Activated naive CD8-positive, alpha-beta T cell treated with anti-CD3 and anti-CD28 coated beads, Interleukin-2, amount 10 ng/mL, durations not matched to agents 7 days and 5 days (primary cell): ENCODE results near the gene BLMH. TPM values are rescaled to one million over a fixed set of nuclear protein-coding genes. Genes with fewer than 3 reads are reported as not detected.

Experiments used
- ATAC-seq: fragments of 150-1000 bp; cut with Tn5 transposase; one replicate; pipeline ENCODE4 v1.10.0; 2021; ENCODE audit warnings: low read depth, moderate library complexity
- POLR2A ChIA-PET: fragments of 350-600 bp; sonication (Branson Sonifier 250); formaldehyde crosslinking; loops from one replicate; lab custom pipeline; 2021; ENCODE audit warnings: antibody characterized with exemption; lab: Charles Lee
- DNase-seq: peaks from one replicate; pipeline ENCODE4 v3.0.0; 2021
- H3K27ac Mint-ChIP-seq: one replicate; pipeline ENCODE4 v1.8.0; 2022; ENCODE audit warnings: mild to moderate bottlenecking, mixed read lengths
- H3K27me3 Mint-ChIP-seq: one replicate; pipeline ENCODE4 v1.8.0; 2022; ENCODE audit warnings: mild to moderate bottlenecking, moderate library complexity, mixed read lengths
- H3K36me3 Mint-ChIP-seq: one replicate; pipeline ENCODE4 v1.8.0; 2021; ENCODE audit warnings: mild to moderate bottlenecking, mixed read lengths
- H3K4me1 Mint-ChIP-seq: one replicate; pipeline ENCODE4 v1.8.0; 2021; ENCODE audit warnings: mixed read lengths
- H3K4me3 Mint-ChIP-seq: one replicate; pipeline ENCODE4 v1.8.0; 2022; ENCODE audit warnings: mild to moderate bottlenecking, moderate library complexity, mixed read lengths
- H3K9me3 Mint-ChIP-seq: one replicate; pipeline ENCODE4 v1.8.0; 2021; ENCODE audit warnings: mixed read lengths
- total RNA-seq, 2 experiments: library from RNA; stranded (reverse); gene quantifications; one replicate each; pipeline ENCODE4 v1.2.3, GENCODE V29; 2021

Gene BLMH
- total RNA-seq, 2 experiments from 2014 or later, result 61.8 to 64.1 TPM

GRCh38 chr17:30256756-30257506 is 34.8 kb downstream of the BLMH start:
- POLR2A ChIA-PET, result no interaction called here
- DNase-seq, result no peak

DNA sequence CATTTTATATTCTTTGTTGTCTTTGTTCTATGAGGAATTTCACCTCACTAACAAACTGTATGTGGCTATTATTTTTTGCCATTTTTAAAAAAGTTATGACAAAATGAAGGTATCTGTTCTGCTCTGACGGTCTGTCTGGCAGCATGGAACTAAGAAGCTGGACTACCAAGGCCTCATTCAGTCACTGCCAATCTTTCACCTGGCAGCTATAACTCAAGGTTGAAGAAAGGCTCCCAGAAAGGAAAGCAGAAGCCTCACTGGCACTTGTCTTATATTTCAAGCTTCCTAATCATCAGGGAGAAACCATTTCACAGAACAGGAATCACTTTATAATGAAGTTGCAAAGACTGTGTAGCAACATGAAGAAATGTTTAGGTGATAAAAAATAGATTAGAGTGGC is 37.6 kb downstream of the BLMH start:
- H3K4me3 Mint-ChIP-seq, result no peak overlapping the region
- no peak for ATAC-seq
- DNase-seq, result no peak
- H3K4me1 Mint-ChIP-seq, result peaks cover 4% of the 10 kb centered on the region
- POLR2A ChIA-PET, result no interaction called here
- no peaks in the 10 kb centered on the region for H3K9me3 Mint-ChIP-seq
- no peaks in the 10 kb centered on the region for H3K27me3 Mint-ChIP-seq
- no peak overlapping the region for H3K27ac Mint-ChIP-seq
- peaks cover 17% of the 10 kb centered on the region for H3K36me3 Mint-ChIP-seq

More at GRCh38 chr17:30256756-30257506, 34.8 kb downstream of the BLMH start:
- H3K27me3 Mint-ChIP-seq, result no peaks in the 10 kb centered on the region
- no peaks in the 10 kb centered on the region for H3K9me3 Mint-ChIP-seq
- peaks cover 10% of the 10 kb centered on the region for H3K36me3 Mint-ChIP-seq
- no peak for ATAC-seq
- peaks cover 8% of the 10 kb centered on the region for H3K4me1 Mint-ChIP-seq
- no peak overlapping the region for H3K4me3 Mint-ChIP-seq
- no peak overlapping the region for H3K27ac Mint-ChIP-seq

DNA sequence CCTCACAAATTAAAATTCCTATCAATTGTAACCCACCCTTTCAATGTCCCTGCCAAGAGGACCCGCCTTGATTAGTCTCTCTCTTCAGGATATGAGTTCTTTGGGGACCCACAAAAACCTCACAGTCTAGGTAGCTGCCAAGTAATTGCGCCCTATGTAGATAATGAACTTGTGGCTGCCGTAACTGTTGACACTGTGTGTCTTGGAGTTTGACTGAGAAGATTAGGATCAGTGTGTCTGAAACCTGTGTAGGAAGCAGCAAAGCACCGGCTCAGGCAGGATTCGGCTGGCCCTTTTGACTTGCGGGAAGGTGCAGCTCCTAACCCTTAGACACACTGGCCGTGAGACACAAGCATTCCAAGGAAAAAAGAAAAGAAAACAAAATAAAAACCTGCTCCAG is 38.4 kb downstream of the BLMH start:
- DNase-seq (no peak), ATAC-seq (no peak)
- Mint-ChIP-seq H3K27ac (no peak overlapping the region), H3K4me1 (no peaks in the 10 kb centered on the region), H3K4me3 (no peak overlapping the region), H3K36me3 (peaks cover 19% of the 10 kb centered on the region), H3K27me3 (no peaks in the 10 kb centered on the region), H3K9me3 (no peaks in the 10 kb centered on the region)
- POLR2A ChIA-PET, result no interaction called here

DNA sequence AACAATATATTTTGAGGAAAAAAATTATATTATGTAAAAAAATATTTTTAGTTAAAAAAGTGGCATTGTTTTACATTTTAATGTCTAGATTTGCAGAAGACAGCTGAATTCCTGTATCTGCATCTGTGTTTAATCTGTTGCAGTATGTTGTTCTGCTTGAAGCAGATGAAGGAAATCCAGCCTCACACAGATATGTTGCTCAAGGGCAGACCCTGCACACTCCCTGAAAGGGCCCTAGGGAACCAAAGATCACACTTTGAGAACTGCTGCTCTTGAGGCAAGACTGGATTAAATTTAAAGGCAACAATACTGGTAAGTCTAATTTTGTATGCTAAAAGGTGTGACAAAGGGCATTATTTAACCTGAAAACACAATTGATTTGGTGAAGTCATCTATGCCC is 39.8 kb downstream of the BLMH start:
- POLR2A ChIA-PET, result no interaction called here
- H3K9me3 Mint-ChIP-seq, result no peaks in the 10 kb centered on the region
- no peak overlapping the region for H3K27ac Mint-ChIP-seq
- no peak overlapping the region for H3K4me3 Mint-ChIP-seq
- no peak for ATAC-seq
- H3K27me3 Mint-ChIP-seq, result no peaks in the 10 kb centered on the region
- H3K36me3 Mint-ChIP-seq, result peaks cover 29% of the 10 kb centered on the region
- H3K4me1 Mint-ChIP-seq, result no peaks in the 10 kb centered on the region
- DNase-seq, result no peak

- peaks cover 1% of the 10 kb centered on the region for H3K4me1 Mint-ChIP-seq
- no peaks in the 10 kb centered on the region for H3K9me3 Mint-ChIP-seq
- H3K36me3 Mint-ChIP-seq, result peaks cover 33% of the 10 kb centered on the region
- no peak overlapping the region for H3K4me3 Mint-ChIP-seq
- DNase-seq (no peak), ATAC-seq (no peak)
- H3K27me3 Mint-ChIP-seq, result no peaks in the 10 kb centered on the region
- H3K27ac Mint-ChIP-seq, result no peak overlapping the region
- POLR2A ChIA-PET, result no interaction called here
These were observed 42.3 kb downstream of the BLMH start for GRCh38 chr17:30249460-30249859.

- Mint-ChIP-seq H3K4me3 (no peak overlapping the region), H3K36me3 (peaks cover 33% of the 10 kb centered on the region)
These were observed 43.0 kb downstream of the BLMH start for GRCh38 chr17:30248786-30249185.

GRCh38 chr17:30246460-30246859 is 45.3 kb downstream of the BLMH start:
- POLR2A ChIA-PET, result no interaction called here
- H3K4me3 Mint-ChIP-seq, result no peak overlapping the region
- H3K36me3 Mint-ChIP-seq, result peaks cover 35% of the 10 kb centered on the region

More at GRCh38 chr17:30248786-30249185, 43.0 kb downstream of the BLMH start:
- no peaks in the 10 kb centered on the region for H3K27me3 Mint-ChIP-seq
- POLR2A ChIA-PET, result no interaction called here
- no peaks in the 10 kb centered on the region for H3K9me3 Mint-ChIP-seq
- no peak overlapping the region for H3K27ac Mint-ChIP-seq
- peaks cover 1% of the 10 kb centered on the region for H3K4me1 Mint-ChIP-seq
- ATAC-seq (no peak), DNase-seq (no peak)

DNA sequence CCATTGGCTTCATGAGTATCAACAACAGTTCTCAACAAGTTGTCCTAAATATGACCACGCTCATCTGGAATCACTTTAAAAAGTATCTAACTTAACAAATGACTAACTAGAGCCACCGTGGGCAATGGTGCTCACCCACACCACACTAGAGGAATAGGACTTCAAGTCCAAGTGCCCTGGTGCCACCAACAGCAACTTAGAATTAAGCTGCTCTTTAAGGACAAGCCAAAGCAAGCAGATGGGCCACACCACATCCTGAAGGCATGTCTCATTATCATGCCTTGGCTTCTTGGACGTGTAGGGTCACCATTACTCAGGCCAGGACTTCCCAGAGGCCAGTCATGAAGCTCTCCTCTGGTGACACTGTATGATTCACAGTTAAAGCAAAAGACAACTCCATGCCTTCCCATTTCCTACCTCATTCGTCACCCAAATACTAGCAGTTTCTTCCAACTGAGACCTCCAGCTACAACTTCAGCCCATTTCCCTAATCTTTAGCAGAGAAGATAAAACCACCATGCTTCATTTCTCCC is 46.8 kb downstream of the BLMH start:
- Mint-ChIP-seq H3K4me1 (peaks cover 1% of the 10 kb centered on the region), H3K36me3 (peaks cover 25% of the 10 kb centered on the region), H3K9me3 (no peaks in the 10 kb centered on the region), H3K27ac (no peak overlapping the region), H3K4me3 (no peak overlapping the region), H3K27me3 (peaks cover 3% of the 10 kb centered on the region)
- POLR2A ChIA-PET, result interaction anchor here (0.7 kb wide), 1 partner anchor 194 kb away, joined by 4 read pairs; no protein-coding TSS in a partner anchor
- DNase-seq, result no peak
- ATAC-seq, result no peak

More at GRCh38 chr17:30246460-30246859, 45.3 kb downstream of the BLMH start:
- DNase-seq (no peak), ATAC-seq (no peak)
- H3K9me3 Mint-ChIP-seq, result no peaks in the 10 kb centered on the region
- H3K4me1 Mint-ChIP-seq, result peaks cover 1% of the 10 kb centered on the region
- H3K27me3 Mint-ChIP-seq, result no peaks in the 10 kb centered on the region
- no peak overlapping the region for H3K27ac Mint-ChIP-seq

DNA sequence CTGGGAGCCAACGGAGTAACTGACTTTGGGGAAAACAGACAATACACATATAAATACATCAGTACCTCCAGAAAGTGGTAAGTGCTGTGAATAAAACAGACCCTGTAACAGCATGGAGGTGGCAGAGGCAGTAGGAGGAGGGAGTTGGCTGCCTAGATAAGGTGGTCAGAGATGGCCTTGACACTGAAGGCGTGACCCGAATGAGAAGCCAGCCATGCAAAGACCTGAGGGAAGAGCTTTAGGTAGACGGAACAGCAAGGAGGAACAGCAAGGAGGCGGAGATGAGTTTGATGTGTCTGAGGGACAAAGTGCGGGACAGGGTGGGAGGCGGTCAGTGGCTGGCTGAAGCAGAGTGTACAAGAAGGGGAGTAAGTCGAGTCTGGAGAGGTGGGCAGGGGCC is 48.2 kb downstream of the BLMH start:
- peaks cover 20% of the 10 kb centered on the region for H3K36me3 Mint-ChIP-seq
- POLR2A ChIA-PET, result no interaction called here
- no peak for ATAC-seq
- no peak overlapping the region for H3K27ac Mint-ChIP-seq
- no peak for DNase-seq
- H3K4me1 Mint-ChIP-seq, result peaks cover 6% of the 10 kb centered on the region
- H3K27me3 Mint-ChIP-seq, result peaks cover 12% of the 10 kb centered on the region
- no peaks in the 10 kb centered on the region for H3K9me3 Mint-ChIP-seq
- H3K4me3 Mint-ChIP-seq, result no peak overlapping the region

DNA sequence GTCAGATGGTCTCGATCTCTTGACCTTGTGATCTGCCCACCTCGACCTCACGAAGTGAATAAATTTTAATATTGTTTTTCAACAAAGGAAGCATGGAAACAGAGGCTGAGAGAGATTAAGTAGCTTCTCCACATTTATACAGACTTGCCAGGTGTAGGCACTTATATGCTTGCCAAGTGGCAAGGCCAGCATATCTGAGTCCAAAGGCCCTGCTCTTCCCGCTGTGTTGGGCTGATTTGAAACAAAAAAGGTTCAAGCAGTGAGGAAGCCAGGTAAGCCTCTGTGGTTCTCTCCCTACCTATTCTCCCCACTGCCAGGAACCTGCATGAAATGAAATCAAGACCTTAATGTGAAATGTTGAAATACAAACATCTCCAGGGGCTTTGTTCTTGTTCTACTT is 48.7 kb downstream of the BLMH start:
- peaks cover 10% of the 10 kb centered on the region for H3K4me1 Mint-ChIP-seq
- H3K9me3 Mint-ChIP-seq, result no peaks in the 10 kb centered on the region
- H3K27ac Mint-ChIP-seq, result no peak overlapping the region
- ATAC-seq, result no peak
- no peak overlapping the region for H3K4me3 Mint-ChIP-seq
- H3K27me3 Mint-ChIP-seq, result peaks cover 18% of the 10 kb centered on the region
- POLR2A ChIA-PET, result no interaction called here
- peaks cover 16% of the 10 kb centered on the region for H3K36me3 Mint-ChIP-seq
- no peak for DNase-seq

DNA sequence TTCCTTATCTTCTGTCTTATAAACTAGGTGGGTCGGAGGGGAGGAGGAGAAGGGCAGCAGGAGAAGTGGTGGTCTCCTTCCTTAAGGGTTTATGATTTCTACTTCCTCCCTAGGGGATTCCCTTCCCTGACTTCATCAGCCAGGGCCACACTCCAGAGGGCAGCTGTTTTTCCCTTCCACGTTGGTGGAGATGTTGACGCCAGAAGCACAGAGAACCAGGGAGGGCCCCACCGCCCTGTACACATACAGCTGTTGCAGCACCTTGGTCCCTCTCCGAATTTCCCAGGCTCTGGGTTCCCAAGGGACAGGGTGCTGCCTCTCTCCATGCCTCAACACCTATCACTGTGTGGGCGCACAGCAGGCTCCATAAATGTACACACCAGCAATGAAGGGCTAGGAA is 50.7 kb downstream of the BLMH start:
- H3K27ac Mint-ChIP-seq, result no peak overlapping the region
- ATAC-seq (no peak), DNase-seq (no peak)
- H3K4me1 Mint-ChIP-seq, result peaks cover 21% of the 10 kb centered on the region
- H3K9me3 Mint-ChIP-seq, result no peaks in the 10 kb centered on the region
- H3K36me3 Mint-ChIP-seq, result peaks cover 5% of the 10 kb centered on the region
- H3K4me3 Mint-ChIP-seq, result no peak overlapping the region
- peaks cover 35% of the 10 kb centered on the region for H3K27me3 Mint-ChIP-seq
- POLR2A ChIA-PET, result no interaction called here

DNA sequence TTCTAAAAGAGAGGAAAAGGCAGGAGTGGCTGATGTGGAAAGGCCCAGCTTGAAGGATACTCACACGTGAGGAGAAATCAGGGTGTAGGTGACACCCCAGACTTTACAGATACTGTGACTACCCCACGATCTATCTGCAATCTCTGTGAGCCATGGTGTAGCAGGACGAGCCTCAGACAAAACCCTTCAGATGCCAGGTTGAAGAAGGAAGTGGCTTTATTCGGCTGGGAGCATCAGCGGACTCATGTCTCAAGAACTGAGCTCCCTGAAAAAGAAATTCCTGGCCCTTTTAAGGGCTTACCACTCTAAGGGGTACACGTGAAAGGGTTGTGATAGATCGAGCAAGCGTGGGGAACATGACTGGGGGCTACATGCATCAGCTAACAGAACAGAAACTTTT is 51.6 kb downstream of the BLMH start:
- peaks cover 23% of the 10 kb centered on the region for H3K4me1 Mint-ChIP-seq
- POLR2A ChIA-PET, result no interaction called here
- no peak overlapping the region for H3K27ac Mint-ChIP-seq
- H3K4me3 Mint-ChIP-seq, result no peak overlapping the region
- no peaks in the 10 kb centered on the region for H3K9me3 Mint-ChIP-seq
- no peak for DNase-seq
- peaks cover 5% of the 10 kb centered on the region for H3K36me3 Mint-ChIP-seq
- no peak for ATAC-seq
- peaks cover 40% of the 10 kb centered on the region for H3K27me3 Mint-ChIP-seq

DNA sequence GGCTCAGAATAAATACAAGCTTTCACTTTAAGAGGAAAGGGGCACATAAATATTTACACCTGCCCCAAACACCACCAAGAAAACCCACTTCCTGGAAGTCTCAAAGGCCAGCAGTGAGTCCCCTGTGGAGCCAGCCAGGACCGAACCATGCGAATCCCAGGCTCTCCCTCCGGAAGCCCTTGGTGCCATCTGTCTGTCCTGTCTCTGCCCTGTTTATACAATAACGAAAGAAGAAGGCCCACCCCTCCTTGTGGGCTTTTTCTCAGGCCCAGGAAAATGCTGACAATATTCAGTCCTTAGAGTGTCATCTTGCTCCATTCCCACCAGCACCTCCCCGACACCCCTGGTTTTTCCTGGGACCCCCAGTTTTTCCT is 52.7 kb downstream of the BLMH start:
- DNase-seq (no peak), ATAC-seq (no peak)
- Mint-ChIP-seq H3K27ac (no peak overlapping the region), H3K4me3 (no peak overlapping the region), H3K4me1 (peaks cover 26% of the 10 kb centered on the region), H3K9me3 (no peaks in the 10 kb centered on the region), H3K27me3 (peaks cover 51% of the 10 kb centered on the region), H3K36me3 (peaks cover 5% of the 10 kb centered on the region)
- POLR2A ChIA-PET, result no interaction called here

GRCh38 chr17:30238387-30239088 is 53.2 kb downstream of the BLMH start:
- POLR2A ChIA-PET, result no interaction called here
- no peak overlapping the region for H3K4me3 Mint-ChIP-seq
- peaks cover 3% of the 10 kb centered on the region for H3K36me3 Mint-ChIP-seq
- ATAC-seq (no peak), DNase-seq (no peak)
- H3K27ac Mint-ChIP-seq, result no peak overlapping the region
- H3K9me3 Mint-ChIP-seq, result no peaks in the 10 kb centered on the region
- peaks cover 26% of the 10 kb centered on the region for H3K4me1 Mint-ChIP-seq
- H3K27me3 Mint-ChIP-seq, result peaks cover 56% of the 10 kb centered on the region
